Astrocyte of the cerebellum (primary cell): ENCODE data around the gene OR6J1.
A peak's percentile ranks its signal among the peaks of the same experiment; 100 is the strongest.

Source experiments
- DNase-seq: peaks from one replicate; pipeline ENCODE4 v3.0.0-alpha.2; 2011; ENCODE audit warnings: low read depth
- H3K4me3 ChIP-seq: 2 replicates; pipeline ENCODE4 v1.5.1; 2011; ENCODE audit warnings: mild to moderate bottlenecking, low read depth, low read length, moderate library complexity
- in situ Hi-C: cut with HindIII; loops from 2 replicates; pipeline ENCODE4 v1.10.0; 2017; ENCODE audit warnings: low sequenced_read_pairs
- TF ChIP-seq, protein P1 (sequence below): IDR thresholded peaks from 2 replicates; pipeline ENCODE4 v1.5.1; 2012; ENCODE audit warnings: low read length, low read depth, moderate library complexity, mild to moderate bottlenecking; ENCODE audit errors: missing control alignments

The OR6J1 gene

DNA sequence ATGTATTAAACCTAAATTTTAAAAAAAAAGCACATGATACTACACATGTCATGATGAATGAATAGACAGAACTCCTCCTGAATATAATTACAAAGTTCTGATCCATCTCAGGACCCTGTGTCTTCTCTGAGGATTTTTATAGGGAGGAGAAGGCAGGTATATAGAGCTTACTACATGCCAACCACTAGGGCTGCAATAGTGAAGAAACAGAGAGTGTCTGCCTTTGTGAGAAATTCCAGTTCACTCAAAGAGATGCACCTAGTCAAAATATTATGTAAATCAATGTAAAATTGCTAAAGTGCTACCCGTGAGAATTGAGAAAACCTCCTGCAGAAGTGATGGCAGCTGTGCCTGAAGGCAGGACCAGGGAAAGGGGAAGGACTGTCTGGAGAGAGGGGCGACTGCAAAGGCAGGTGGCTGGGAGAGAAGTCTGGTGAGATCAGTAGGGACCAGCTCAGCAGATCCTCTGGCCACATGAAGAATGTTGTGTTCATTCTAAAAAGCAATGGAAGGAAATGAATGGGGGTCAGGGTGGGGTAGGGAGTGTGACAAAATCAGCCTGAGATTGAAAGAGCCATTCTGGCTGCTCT is 31.0 kb downstream of the OR6J1 start:
- no peak for DNase-seq
- TF ChIP-seq, protein P1, sequence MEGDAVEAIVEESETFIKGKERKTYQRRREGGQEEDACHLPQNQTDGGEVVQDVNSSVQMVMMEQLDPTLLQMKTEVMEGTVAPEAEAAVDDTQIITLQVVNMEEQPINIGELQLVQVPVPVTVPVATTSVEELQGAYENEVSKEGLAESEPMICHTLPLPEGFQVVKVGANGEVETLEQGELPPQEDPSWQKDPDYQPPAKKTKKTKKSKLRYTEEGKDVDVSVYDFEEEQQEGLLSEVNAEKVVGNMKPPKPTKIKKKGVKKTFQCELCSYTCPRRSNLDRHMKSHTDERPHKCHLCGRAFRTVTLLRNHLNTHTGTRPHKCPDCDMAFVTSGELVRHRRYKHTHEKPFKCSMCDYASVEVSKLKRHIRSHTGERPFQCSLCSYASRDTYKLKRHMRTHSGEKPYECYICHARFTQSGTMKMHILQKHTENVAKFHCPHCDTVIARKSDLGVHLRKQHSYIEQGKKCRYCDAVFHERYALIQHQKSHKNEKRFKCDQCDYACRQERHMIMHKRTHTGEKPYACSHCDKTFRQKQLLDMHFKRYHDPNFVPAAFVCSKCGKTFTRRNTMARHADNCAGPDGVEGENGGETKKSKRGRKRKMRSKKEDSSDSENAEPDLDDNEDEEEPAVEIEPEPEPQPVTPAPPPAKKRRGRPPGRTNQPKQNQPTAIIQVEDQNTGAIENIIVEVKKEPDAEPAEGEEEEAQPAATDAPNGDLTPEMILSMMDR: peak; percentile 33
- in situ Hi-C loops: no loop called here
- H3K4me3 ChIP-seq: no peak overlapping the region

DNA sequence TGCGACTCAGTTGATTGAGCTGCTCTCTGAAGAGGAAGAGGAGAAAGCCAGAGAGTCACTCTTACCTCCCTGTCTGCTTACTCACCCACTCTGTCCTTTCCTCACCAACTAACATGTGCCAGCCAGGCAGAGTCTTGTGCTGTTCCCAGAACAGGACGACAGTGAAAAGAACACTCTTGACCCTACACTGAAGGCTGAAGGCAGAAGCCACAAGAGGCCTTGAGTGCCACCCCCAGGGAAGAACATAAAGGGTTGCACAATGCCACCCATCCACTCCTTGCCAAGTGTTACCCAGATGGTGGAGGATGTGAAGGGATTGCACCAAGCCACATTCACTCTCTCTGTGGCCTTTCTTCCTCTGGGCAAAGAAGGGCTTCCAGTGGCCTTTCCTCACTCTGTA is 33.2 kb downstream of the OR6J1 start:
- in situ Hi-C loops: no loop called here
- TF ChIP-seq, protein P1: no peak
- DNase-seq: no peak
- H3K4me3 ChIP-seq: no peak overlapping the region

DNA sequence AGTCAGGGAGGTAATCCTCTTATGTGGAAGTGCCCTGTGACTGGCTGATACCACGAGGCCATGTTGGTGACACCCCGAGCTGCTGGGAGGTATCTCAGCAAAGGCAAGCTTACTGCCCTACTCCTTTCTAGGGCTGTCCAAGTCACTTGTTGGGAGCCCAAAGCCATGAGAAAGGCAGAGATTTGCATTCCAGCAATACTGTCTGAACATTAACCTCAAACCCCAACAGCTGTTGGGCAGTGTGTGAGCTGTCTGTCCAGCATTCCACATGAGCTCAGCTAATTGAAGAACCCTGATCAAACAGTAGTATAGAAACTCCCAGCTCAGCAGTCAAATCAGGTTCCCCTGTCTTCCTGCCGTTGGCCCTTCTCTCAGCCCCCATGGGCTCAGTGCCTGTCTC is 36.9 kb downstream of the OR6J1 start:
- in situ Hi-C loops: no loop called here
- H3K4me3 ChIP-seq: no peak overlapping the region
- TF ChIP-seq, protein P1: no peak
- no peak for DNase-seq

DNA sequence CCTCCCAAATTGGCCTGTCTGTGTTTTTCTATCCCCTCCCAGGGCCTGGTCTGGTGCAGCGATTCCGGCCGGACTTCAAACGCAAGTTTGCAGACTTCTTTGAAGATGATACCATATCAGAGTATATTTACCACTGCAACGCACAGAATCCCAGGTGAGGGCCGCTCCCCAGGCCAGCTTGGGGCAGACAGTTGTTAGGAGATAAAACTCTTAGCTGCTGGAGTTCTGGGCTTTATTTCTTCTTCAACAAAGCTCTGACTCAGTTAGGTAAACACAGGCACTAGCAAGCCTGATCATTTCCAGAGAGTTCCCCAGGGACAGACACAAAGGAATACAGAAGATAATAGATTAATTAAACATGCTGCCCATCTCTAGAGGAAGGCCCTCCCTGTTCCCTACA is 37.8 kb downstream of the OR6J1 start:
- TF ChIP-seq, protein P1: no peak
- in situ Hi-C loops: no loop called here
- no peak for DNase-seq
- no peak overlapping the region for H3K4me3 ChIP-seq

DNA sequence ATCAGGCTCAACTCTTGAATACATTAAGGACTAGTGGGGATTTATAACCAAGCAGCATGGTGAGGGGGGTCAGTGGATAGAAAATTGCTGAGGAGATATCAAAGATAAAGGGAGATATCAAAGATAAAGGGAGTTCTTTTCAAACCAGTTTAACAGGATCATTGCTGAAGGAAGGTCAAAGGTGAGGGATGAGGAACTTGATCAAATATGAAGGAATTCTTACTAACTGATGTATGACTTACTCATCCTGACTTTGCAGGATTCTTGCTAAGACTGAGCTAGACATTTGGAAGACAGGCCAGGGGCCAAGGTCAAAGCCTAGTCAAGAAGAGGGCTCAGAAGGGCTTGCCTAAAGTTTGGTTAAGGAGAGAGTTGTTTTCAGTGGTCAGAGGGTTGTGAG is 41.3 kb downstream of the OR6J1 start:
- no peak for DNase-seq
- no peak overlapping the region for H3K4me3 ChIP-seq
- in situ Hi-C loops: no loop called here
- TF ChIP-seq, protein P1: no peak

DNA sequence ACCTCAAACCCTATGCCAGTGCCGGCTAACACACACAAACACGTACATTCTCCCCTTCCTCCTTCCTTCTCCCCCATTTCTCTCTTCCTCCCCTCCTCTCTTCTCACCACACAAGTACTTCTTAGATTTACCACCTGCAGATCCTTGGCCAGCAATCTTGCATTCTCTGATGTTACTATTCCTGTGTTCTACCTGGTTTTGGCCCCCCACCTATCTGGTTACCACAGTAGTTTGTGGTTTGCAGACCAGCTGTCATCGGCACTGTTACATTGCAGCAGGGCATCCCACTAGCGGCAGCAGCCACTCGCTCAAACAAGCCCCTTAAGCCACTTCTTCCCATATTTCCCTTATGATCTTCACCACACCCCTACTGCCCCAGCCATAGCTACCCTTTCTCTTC is 42.2 kb downstream of the OR6J1 start:
- no peak for DNase-seq
- TF ChIP-seq, protein P1: no peak
- in situ Hi-C loops: no loop called here
- H3K4me3 ChIP-seq: no peak overlapping the region
